Measurements from ENCODE around the gene DHH.
"Not testable (repeated sequence)": the region's sequence is repeated elsewhere in the genome, so short reads cannot be mapped to it uniquely, and the experiment has no call there.

The DHH gene

DNA sequence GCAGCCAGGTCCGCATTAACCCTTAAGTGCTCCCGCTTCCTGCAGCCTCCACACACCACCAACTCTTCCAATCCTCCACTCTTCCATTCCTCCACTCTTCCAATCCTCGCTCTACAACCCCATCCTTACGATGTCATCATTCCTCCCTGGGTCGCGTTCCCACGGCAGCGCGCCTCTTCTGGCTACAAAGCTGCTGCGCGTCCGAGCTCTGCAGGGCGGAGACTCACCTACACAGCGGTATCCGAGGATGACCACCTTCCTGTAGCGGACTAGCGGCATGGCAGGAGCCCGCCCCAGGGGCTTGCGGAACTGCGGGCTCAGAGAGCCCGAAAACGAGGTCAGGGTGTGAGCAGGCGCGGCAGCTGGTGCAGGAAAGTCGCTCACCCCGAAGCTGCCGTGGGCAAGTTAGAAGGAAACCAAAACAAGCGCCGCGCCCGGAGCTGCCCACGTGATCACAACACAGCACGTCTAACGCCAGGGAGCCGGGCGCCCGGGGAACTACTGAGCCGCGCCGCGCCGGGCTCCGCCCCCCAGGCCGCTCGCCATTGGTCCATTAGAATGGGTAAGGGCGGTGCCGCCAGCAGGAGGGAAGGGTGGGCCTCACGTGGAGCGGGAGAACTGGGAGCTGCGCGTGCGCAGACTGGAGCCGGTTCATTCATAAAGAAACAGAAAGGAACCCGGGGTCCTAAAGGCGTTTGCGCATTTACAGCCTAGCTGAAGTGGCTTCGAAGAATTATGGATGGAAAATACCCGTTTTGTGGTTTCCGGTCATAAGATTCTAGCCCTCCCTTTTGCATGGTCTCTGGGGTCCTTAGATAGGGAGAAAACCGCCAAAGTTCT lies 24.9 kb downstream of the DHH start, which contains the start of gene RHEBL1:
Gene RHEBL1 (minus strand): TSS at position 473 of the 840 bp plus-strand sequence. CDS start 194 bp downstream, at position 279.
- DNase-seq (ENCODE audit: low read depth) = peak; percentile 94

DNA sequence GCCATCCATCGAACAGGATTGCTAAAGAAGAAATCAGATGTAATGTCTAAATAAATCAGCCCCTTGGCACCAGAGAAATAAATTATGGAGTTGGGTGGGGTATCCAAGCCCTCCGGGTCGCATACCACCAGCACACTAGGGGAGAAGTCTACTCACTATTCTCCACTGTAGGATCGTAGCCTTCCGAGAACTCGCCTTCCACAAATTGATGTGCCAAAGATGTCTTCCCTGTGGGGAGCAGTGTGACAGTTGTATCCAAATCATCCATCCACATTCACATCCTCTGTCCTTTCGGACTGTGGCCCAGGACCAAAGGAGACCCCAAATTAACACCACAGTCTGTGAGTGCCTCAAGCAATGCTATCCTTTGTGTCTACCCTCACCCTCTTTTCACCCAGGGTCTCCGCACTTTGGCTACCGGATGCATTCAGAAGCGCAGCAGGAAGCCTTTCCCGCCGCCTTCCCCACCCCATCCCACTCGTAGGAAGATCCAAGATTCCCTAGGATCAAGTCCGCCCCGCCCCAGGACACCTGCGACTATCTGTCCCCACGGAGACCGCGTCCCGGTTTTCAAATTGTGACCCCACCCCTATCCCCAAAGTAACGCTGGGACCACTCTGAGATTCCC lies 25.6 kb downstream of the DHH start:
- no peak for DNase-seq (ENCODE audit: low read depth)

DNA sequence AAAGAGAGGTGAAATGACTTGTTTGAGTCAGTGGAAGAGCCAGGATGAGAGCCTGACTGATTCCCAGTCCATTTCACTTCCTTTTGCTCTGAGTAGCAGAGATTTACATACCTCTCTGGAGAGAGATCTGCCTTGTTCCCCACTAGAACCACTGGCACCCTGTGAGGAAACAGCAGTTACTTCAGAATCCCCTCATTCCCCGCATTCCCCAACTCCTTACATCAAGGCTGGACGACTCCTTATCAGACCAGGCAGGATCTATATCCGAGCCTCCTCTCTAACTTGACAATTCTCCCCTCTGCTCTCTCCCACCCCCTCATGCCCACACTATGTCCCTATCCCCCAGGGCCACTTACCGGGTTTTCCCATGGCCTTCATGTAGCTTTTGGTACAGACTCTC lies 28.5 kb downstream of the DHH start:
- no peak for DNase-seq (ENCODE audit: low read depth)

DNA sequence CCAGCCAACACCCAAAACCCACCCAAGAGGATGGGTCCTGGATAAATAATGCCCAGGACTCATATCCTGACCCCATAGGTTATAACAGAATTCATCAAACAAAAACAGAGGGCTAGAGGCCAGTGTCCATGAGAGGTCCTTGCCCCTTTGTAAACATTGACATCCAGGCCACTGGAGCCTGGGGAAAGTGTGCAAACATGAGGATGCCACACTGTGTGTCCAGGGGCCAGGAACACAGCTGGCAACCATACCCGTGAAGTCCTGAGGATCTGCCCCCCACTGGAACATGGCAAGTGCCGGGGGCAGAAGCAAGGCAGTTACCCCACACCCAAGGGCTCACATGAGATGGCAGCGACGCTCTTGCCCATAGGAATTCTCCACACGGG lies 29.8 kb downstream of the DHH start:
- no peak for DNase-seq (ENCODE audit: low read depth)

DNA sequence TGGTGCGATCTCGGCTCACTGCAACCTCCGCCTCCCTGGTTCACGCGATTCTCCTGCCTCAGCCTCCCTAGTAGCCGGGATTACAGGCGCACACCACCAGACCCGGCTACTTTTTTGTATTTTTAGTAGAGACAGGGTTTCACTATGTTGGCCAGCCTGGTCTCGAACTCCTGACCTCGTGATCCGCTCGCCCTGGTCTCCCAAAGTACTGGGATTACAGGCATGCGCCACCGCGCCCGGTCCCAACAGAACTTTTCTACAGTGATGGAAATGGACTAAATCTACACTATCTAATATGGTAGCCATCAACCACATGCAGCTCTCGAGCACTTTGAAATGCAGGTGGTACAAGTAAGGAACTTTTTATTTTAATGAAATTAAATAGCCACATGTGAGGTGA lies 32.7 kb downstream of the DHH start:
- not testable (repeated sequence) for DNase-seq (ENCODE audit: low read depth)

DNA sequence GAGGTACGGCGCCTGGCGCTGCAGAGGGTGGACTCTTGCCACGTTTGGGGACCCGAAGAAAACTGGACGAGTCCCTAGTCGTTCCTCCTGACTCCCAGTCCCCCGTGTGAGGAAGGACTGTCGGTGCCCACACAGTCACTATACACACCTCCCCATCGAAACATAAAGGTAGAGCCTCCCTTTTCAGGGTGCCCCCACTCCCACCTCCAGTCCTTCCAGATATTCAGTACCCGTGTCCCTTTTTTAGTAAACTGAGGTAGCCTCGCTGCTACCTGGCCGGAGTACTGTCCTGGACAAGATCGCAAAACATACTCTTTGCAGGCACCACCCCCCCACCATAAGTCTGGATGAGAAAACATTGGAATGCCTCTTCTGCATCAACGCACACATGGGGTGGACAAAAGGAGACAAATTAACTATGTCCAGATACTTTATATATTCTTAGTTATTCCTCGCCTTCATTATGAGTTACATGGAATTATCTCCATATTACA lies 33.4 kb downstream of the DHH start:
- DNase-seq (ENCODE audit: low read depth) = no peak

DNA sequence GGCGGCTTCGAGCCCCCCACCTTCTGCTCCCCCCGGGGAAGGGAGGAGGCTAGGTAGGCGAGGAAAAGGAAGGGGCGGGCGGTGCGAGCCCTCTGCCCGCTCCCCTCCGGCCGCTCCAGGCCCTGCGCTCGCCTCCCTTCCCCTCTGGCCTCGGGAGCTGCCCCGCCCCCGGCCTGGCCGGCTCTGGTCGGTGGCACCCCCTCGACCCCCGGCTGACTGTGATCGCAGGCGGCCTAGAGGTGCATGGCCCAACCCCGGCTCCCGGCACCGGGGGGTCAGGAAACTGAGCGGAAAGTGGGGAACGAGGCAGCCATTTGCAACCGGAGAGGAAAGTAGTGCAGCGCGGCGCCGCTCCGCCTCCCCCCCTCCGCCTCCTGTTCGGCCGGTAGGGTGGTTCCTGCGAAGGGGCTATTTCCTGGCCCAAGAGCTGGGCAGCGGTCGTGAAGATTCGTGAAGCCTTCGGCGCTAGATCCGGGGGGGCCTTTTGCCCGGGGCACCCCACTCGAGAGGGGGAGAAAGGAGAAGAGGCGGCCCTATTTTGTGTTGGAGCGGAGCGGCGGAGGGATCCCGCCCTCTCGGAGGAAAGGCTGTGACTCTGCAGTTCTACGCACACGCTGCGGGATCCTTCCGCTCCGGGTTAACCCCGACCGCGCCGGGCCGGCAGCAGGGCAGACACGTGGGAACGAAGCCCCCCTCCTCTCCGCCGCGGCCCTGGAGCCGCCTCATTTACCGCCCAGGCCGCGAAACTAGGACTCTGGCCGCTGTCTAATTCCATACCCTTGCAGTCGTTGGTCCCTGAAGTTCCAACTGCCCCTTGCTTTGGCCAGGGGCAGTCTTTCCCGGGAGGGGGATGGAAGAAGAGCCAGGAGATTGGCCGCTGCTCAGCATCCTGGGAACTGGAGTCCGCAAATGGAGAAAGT lies 34.1 kb downstream of the DHH start, which contains the start of gene KMT2D:
Gene KMT2D (minus strand): TSS at position 558 of the 920 bp plus-strand sequence. CDS start 5,470 bp downstream, outside the sequence.
- peak; percentile 82 for DNase-seq (ENCODE audit: low read depth)

DNA sequence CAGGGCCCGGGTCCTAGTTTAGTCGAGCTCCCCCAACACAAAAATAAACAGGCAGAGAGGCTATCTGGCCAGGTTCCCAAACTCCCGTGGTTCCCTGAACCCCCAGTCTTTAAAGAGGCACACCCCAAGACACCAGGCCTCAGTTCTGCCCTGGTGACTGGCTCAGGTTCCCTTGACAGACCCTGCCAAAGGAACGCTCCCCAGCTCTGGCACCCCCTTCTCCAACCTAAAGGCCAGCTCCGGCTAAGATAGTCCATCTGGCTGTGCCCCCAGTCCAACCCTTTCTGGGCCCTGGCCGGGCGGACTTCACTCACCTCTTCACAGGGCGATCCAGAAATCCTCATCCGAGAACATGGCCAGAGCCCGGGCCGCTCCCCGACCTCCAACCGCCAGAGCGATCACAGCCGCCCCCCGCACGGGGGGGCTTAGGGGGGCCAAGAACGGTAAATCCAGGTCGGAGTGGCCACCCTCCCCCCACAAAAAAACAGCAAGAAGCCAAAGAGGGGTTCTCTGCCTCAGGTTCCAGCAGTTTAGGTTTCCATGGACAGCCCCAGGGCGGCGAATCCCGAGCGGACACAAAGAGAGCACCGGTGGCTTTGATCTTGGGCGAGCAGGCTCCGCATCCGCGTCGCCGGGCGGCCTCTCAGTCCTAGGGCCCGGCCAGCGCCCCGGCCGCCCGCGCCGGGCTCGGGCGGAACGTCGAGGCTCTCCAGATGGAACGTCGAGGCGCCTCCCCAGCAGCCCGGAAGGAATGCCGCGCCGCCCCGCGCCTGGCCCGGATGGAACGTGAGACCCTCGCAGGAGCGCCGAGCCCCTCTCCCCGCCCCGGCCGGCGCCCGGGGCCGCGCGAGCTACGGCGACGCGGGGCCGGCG lies 35.1 kb downstream of the DHH start:
- DNase-seq (ENCODE audit: low read depth) = no peak

DNA sequence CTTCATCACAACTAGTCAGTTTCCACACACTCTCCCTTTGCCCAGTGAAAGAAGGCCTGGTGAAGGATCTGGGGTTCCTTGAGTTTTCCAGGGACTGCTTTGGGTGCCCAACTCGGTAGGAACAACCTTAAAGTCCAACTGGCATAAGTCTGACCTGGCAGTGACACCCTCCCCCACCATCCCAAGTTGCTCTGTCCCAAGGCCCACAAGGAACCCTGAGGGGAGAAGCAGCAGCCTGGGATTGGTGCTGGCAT lies 35.6 kb downstream of the DHH start:
- no peak for DNase-seq (ENCODE audit: low read depth)

DNA sequence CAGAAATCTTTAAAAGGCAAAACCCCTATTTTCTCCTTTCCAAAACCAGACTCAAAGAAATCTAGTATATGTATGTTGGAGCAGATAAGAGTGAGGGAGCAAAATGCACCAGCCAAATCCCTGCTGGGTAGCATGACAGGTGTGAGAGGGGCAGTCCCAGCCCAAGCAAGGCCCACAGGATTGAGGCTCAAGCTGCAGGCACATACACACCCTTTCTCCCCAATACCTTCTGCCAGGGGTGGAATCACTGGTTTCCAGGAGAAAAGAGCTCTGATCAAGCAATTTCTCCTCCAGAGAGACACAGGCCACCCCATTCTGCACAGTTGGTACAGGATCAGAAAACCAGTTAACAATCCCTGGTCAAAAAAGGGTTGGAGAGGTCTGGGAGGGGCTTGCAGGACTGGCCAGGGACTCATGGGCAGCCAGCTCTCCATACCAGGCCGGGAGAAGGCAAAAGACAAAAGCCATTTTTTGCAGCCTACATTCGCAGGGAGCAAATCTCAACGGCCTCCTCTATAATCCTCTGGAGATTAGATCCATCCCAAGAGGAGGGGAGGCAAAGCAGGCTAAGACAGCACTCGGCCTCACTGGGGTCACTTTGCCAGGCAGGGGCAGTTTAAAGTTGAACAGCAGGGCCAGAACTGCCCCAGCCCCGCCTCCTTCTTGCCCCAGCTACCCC lies 36.1 kb downstream of the DHH start:
- DNase-seq (ENCODE audit: low read depth) = no peak

DNA sequence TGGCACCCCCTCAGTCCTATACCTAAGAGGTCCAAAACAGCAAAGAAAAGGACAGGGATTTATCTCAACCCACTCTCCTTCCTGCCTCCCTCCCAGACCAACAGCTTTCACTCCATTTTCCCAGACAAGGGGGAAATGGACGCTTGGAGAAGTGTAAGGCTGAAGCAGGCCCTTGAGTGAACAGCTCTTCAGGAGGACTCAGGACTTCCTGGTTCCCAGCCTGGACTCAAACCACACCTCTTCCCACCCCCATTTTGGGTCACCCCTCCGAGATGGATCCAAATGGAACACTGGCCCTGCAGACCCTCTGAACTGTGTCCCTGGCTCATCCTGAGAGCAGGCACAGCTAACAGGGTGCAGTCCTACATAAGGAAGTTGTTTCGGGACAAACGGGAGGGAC lies 36.7 kb downstream of the DHH start:
- DNase-seq (ENCODE audit: low read depth) = no peak

DNA sequence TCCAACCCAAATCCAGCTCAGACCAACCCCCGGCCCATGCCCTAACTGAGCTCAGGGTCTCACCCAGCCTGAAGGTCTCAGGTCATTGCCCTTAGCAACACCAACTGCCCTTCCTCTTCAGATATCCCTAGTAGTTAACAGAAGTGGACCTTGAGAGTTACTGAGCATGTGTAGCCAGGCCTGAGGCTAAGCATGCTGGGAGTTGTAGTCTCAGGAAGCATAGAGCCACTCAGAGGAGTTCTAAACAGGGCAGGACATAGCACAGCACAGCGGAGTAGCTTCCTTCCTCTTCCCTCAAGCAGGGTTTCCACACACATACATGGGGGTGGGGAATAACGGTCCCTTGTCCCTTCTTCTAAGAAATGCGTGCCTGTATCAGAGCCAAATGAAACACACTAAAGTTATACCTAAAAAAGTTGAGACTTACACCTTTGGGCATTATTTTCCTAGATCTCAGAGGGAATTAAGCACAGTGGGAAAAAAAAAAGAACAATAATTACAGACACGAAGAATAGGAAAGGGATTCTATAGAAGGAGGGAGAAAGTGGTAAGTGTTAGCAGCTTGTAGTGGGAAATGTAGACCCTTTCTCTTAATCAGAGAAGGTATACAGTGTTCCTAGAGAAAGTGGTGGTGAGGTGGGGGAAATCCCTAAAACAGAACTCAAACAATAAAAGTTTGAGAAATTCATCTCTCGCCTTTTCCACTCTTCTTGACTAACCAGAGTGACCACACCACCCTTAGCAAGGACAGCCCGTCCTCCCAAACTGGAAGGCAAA lies 38.4 kb downstream of the DHH start:
- DNase-seq (ENCODE audit: low read depth) = peak; percentile 57

DNA sequence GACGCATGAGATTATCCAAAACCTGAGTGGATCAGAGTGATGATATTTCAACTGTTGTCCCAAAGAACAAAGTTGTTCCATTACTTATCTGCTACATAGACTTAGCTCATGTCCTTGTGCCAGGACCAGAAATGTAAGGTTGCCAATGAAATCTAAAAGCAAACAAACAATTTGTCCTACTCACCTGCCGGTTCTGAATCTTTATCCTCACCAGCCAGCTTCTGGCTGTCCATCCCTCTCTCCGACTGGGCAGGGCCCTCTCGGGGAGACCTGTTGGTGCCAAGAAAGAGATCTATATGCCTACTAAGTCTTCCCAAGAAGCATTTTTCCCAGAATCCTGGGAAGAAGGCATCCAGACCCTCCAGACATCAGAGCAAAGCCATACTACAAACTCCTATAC lies 39.5 kb downstream of the DHH start:
- no peak for DNase-seq (ENCODE audit: low read depth)

DNA sequence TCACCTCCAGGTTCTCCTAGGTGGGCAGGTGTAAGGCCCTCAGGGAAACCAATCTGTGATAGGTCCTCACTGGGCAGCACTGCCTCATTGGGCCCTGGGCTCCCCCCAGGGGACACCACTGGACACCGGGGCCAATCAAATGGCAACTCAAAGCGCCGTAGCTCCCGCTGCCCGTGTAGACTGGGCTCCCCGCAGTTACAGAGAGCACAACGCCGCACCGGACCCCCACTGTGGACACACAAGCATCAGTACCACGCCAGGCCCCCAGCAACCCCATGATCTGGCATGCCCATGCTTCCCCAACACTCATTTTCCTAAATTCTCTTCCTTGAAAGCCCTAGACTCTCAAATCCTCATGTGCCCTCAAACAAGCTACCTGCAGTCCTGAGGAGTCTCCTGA lies 40.1 kb downstream of the DHH start:
- no peak for DNase-seq (ENCODE audit: low read depth)

DNA sequence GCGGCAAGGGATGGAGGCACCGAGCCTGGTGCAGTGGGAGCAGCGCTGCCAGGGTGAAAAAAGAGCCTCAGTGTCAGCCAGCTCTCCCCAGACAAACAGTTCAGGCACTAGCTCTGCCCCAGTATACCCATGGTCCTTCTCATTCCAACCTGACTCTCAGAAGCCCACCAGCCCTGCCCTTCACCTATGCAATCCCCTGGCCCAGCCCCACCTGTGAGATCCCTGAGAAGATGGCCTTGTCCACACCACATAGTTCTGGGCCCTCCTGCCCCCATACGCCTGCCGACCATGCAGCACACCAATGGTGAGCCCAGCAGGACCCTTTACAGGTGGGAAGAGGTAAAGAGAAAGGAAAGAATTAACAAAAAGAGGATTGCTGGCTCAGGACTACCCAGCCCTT lies 40.5 kb downstream of the DHH start:
- DNase-seq (ENCODE audit: low read depth) = no peak

DNA sequence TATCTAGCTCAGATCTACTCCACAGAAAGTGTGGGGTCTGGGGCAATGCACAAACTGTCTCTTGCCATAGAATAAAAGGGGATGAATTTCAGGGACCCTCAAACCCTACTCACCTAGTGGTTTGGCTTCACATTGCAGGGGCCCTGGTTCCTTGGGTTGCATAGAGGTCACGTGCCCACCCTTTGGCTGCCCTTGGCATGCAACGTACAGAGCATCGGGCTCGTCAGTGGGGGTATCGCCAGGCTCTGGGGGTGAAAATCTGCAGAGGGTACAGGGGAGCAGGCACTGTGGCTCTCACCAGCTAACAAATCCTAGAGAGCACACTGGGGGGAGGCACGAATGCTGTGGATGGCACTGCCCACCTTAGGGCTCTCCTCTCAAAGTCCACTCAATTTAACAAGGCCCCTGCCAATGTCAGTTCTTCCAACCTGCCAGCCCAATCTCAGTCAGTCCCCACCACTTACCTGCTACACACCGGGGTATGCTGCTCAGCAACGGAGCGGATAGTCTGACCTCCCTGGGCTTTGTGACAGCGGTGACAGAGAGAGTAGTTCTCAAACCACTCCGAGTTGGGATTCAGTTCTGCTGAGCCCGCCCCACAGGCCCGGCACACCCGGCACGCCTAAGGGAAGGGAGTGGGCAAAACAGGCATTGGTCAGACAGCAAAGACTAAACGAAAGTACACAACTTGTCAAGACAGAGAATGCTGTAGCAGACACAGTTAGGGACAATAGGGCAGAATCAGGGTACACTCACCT lies 42.0 kb downstream of the DHH start:
- no peak for DNase-seq (ENCODE audit: low read depth)

DNA sequence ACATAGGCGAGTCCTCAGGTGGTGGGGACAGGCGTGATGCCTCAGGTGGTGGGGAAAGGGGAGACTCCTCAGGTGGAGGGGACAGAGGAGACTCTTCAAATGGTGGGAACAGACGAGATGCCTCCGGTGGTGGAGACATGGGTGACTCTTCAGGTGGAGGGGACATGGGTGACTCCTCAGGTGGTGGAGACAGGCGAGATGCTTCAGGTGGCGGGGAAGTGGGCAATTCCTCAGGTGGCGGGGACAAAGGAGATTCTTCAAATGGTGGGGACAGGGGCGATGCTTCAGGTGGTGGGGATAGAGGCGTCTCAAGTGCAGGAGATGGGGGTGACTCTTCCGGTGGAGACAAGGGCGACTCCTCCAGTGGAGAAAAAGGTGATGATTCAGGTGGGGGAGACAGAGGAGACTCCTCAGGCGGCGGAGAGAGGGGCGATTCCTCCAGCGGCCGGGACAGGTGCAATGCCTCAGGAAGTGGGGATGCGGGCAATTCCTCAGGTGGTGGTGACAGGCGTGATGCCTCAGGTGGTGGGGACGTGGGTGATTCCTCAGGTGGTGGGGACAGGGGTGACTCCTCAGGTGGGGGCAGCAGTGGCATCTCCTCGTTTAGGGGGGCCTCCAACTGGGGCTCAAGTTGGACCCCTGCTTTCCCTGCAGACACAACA lies 42.7 kb downstream of the DHH start:
- no peak for DNase-seq (ENCODE audit: low read depth)

DNA sequence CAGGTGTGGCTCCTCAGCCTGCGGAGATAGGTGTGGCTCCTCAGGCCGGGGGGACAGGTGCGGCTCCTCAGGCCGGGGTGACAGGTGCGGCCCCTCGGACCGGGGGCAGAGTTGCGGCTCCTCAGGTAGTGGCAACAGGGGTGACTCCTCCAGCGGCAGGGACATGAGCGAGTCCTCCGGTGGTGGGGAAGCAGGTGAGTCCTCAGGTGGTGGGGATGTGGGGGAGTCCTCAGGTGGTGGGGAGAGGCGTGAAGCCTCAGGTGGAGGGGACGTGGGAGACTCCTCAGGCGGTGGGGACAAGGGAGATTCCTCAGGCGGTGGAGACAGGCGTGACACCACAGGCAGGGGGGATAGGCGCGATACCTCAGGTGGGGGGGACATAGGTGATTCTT lies 43.2 kb downstream of the DHH start:
- DNase-seq (ENCODE audit: low read depth) = no peak

Data from fibroblast of the conjunctiva (primary cell).